GM10847 (cell line): ENCODE results near the gene CUEDC1.

Experiments used
- POLR2A ChIP-seq: IDR thresholded peaks from 2 replicates; pipeline ENCODE4 v1.6.1; 2011; ENCODE audit not compliant: insufficient read length; ENCODE audit errors: extremely low read depth

The CUEDC1 gene

DNA sequence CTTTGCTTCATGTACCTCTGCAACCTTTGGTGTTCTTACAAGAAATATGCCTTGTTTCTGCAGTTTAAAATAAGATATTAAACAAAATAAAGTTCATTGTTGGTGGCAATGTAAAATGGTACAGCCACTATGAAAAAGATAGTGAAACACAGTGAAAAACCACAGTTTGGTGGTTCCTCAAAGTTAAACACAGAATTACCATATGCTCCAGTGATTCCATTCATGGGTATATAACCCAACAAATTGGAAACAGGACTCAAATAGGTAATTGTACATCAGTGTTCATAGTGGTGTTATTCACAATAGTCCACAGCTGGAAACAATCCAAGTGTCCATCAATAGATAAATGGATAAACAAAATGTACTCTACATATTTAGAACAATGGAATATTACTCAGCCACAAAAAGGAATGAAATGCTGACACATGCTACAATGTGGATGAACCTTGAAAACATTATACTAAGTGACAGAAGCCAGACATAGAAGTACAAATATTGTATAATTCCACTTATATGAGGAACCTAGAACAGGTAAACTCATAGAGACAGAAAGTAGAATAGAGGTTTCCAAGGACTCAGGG is 49.2 kb downstream of the CUEDC1 start:
- no peak for TF ChIP-seq POLR2A

GRCh38 chr17:57903961-57904360 is 51.3 kb downstream of the CUEDC1 start:
- TF ChIP-seq POLR2A, result no peak

- TF ChIP-seq POLR2A, result no peak
These were observed 52.1 kb downstream of the CUEDC1 start for GRCh38 chr17:57902800-57903759.

DNA sequence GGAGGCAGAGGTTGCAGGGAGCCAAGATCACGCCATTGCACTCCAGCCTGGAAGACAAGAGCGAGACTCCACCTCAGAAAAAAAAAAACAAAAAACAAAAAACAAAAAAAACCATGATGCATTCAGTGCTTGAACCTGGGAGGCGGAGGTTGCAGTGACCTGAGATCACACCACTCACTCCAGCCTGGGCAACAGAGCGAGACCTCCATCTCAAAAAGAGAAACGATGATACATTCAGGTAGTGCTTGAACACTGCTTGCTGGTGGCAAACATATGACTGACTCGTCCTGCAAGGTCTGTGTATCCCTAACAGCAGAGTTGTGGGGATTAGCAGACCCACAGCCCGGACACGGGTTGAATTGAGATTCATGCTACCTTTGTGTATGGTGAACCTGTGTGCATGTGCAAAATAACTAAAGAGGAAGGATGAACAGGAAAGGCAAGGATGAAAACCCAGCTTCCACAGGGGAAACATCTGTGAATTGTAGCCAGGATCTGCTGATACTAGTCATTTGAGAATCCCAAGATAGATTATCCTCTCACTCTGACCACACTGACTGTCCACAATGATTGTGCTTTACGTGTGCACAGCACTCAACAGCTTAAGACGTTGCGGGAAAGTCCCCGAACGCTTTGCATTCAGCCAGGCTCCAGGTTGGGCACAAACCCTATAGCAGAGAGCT is 53.0 kb downstream of the CUEDC1 start:
- no peak for TF ChIP-seq POLR2A

DNA sequence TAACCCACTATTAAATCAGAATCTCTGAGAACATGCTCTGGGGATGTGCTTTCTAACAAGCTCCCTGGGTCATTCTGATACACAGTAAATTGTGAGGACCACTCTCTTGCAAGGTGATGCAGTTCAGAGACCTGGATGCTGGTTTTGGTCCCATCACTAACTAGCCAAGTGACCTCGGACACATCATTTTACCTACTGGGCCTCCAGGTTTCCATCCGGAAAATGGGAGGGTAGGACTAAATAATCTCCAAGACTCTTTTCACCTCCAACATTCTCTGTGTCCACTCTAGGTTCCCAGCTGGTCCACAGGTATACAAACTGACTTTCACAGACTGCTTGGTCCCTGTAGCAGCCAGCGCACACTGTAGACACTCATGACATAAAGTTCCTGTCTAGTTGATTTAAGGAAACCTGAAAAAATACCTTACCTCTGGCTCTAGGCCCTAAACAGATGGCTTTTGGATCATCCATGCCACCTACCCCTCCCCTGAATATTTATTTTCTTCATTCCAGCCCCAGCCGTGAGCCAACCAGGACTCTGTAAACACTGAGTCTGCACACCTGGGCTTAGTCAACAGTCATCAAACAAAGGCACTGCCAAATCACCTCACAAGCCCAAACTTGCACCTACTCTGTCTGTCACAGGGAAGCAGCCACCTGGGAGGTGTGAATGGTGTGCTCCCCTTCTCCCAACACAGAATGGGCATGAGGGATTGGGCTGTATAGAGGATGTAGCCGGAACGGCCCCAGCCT is 54.0 kb downstream of the CUEDC1 start:
- TF ChIP-seq POLR2A, result no peak

DNA sequence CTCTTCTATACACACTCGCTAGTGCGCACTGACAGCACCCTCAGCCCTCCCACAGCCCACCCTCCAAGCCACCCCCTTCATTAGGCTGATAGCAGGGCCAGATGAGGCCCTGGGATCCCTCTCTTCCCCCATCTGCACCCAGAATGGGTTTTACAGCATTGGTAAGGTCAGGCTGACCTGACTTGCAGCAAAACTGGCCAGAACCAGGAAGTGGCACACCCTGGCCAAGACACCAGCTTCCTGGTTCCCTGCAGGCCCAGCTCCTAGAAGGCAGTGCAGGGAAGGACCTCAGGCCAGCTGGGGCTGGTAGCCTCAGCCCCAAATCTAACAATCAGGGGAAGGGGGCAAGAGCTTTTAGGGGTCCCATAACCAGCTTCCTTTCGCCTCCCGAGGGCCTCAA is 55.4 kb downstream of the CUEDC1 start:
- no peak for TF ChIP-seq POLR2A

GRCh38 chr17:57899391-57899790 is 55.8 kb downstream of the CUEDC1 start:
- no peak for TF ChIP-seq POLR2A

GRCh38 chr17:57898487-57899311 is 56.5 kb downstream of the CUEDC1 start:
- no peak for TF ChIP-seq POLR2A

DNA sequence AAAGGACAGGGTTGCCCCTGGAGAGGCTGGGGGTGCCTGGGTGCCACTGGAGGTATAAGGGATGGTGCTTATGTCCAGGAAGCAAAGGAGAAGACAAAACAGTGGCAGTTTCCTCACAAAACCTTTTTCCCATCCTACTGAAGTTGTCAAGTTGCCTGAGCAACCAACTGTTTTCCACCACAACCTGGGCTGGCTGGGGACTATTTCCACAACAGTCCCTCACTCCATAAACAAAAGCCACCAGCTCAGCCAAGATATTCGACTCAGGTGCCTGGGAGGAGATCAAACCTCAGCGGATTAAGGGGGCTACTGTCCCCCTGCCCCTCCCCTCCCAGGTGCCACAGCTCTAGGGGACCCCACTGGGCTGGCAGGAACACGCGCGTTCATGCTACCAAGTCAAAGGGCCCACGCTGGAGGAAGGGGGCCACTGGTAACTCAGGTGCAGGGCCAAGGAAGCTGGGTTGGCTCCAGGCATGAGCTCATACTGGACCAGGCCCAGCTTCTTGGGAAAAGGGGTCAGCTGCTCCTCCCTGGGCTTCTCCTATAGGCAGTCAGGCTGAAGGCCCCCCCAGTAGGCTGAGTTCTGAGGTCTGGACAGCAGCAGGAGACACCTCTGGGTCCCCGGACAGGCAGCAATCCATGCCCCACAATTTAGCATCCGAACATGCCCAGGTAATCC is 59.7 kb downstream of the CUEDC1 start:
- TF ChIP-seq POLR2A, result no peak

GRCh38 chr17:57894848-57895247 is 60.4 kb downstream of the CUEDC1 start:
- no peak for TF ChIP-seq POLR2A

DNA sequence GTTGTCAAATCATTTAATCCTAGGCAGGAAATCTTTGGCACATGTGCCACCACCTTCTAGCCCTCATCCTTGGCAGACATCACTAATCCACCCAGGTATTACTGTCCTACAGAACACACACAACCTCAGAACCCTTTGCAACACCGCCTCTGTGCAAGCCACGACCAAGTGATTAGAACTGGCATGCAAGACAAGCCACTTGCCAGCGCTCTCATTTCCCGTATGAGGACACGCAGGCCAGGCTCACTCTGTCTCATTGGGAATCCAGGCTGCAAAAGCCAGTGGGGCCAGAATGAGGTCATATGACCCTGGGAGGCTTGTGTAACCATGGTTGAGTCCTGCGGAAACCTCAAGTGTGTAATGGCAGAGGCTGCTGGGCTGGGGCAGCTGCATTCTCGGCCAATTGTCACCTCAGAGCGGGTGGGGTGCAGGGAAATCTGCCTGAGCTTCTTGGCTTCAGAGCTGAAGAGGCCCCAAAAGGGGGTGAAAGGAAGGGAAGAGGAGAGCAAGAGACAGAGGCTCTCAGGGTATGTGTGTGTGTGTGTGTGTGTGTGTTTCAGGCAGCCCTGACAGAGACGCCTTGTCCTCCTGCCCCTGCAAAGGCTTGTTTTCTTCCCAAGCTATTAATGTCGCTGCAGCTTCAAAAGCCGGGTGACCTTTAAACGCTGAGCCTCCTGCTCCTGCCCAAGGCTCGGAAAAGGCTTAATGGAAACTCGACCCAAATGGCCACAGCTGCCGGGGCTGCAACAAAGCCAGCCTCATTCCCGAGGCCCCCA is 62.2 kb downstream of the CUEDC1 start:
- no peak for TF ChIP-seq POLR2A

GRCh38 chr17:57892146-57892819 is 62.9 kb downstream of the CUEDC1 start:
- TF ChIP-seq POLR2A, result no peak

GRCh38 chr17:57890857-57891232 is 64.4 kb downstream of the CUEDC1 start:
- TF ChIP-seq POLR2A, result no peak
